Activated CD8-positive, alpha-beta memory T cell treated with anti-CD3 and anti-CD28 coated beads for 36 hours (primary cell): Measurements from ENCODE around the gene RRP36. TPM values are rescaled to one million over a fixed set of nuclear protein-coding genes. Genes with fewer than 3 reads are reported as not detected.

Experiments
- CTCF ChIA-PET: fragments of 350-600 bp; sonication (Branson Sonifier 250); formaldehyde crosslinking; loops from one replicate; lab custom pipeline; 2021; ENCODE audit warnings: antibody characterized with exemption; lab: Charles Lee
- POLR2A ChIA-PET: fragments of 350-600 bp; sonication (Branson Sonifier 250); formaldehyde crosslinking; loops from one replicate; lab custom pipeline; 2021; ENCODE audit warnings: antibody characterized with exemption; lab: Charles Lee
- total RNA-seq, 2 experiments: library from RNA; stranded (reverse); gene quantifications; one replicate each; pipeline ENCODE4 v1.2.3, GENCODE V29; 2021

RRP36 gene
- 100 to 1,000 TPM; 101 to 103 TPM for total RNA-seq

GRCh38 chr6:43021270-43022047, at the start of gene RRP36:
Gene RRP36, plus strand, starts transcription at chr6:43021623. Its CDS starts 32 bp downstream, at chr6:43021655.
- POLR2A ChIA-PET: interaction anchor here (0.7 to 2.4 kb wide), 6 partner anchors 32 to 773 kb away, joined by 3 to 10 read pairs (median 5); partner anchors contain the start of genes CNPY3, CUL7, KLC4 and MRPL2
- CTCF ChIA-PET: interaction anchor here (0.8 to 1.9 kb wide), 6 partner anchors 15 to 122 kb away, joined by 3 to 7 read pairs (median 4); no protein-coding TSS in a partner anchor

DNA sequence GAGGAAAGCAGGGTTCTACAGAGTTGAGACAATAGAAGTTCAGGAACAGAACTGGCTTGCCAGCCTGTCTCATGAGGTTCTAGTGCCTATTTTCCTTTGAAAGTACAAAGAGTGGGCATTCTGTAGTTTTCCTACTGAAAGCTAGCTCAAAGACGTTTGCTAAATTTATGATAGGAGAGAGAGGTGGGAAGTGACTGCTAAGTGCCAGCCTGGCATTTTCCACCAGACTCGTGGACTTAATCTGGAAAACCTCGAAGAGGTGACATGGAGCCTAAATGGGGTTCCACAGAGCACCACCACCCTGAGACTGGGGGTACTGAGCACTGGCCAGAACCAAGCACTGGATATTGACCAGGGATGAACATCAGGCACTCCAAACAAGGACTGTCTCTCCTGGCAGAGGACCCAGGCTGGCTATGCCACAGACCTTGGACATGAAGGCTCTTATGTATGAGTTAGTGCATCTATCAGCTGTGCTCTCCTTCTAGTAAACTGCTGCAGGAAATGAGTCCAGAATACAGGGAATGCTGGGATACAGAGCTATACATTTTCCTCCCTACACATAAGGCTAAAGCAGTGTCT, 49.6 kb upstream of the RRP36 start:
- CTCF ChIA-PET: interaction anchor here (0.7 to 1.2 kb wide), 2 partner anchors 38 to 172 kb away, joined by 3 to 4 read pairs; no protein-coding TSS in a partner anchor
- POLR2A ChIA-PET: interaction anchor here (1.1 kb wide), 1 partner anchor 10 kb away, joined by 3 read pairs; no protein-coding TSS in a partner anchor

- POLR2A ChIA-PET: interaction anchor here (0.5 to 1.0 kb wide), 2 partner anchors 10 to 101 kb away, joined by 4 to 6 read pairs; partner anchors contain the start of gene PPP2R5D
- CTCF ChIA-PET: interaction anchor here (0.7 to 1.5 kb wide), 2 partner anchors 53 to 170 kb away, joined by 3 to 4 read pairs; no protein-coding TSS in a partner anchor
Observed at GRCh38 chr6:42973926-42974325, 47.5 kb upstream of the RRP36 start.

- CTCF ChIA-PET: no interaction called here
- POLR2A ChIA-PET: interaction anchor here (0.5 to 1.2 kb wide), 4 partner anchors 9 to 248 kb away, joined by 3 to 5 read pairs (median 4); partner anchors contain the start of genes CNPY3 and PPP2R5D
Observed at GRCh38 chr6:42974919-42975505, 46.4 kb upstream of the RRP36 start.

GRCh38 chr6:42978487-42978838, 43.0 kb upstream of the RRP36 start:
- ChIA-PET POLR2A (interaction anchor here (1.0 to 1.9 kb wide), 5 partner anchors 36 to 192 kb away, joined by 3 to 14 read pairs (median 10); partner anchors contain the start of genes CNPY3, KLC4, KLHDC3 and MEA1), CTCF (interaction anchor here (0.5 to 1.3 kb wide), 2 partner anchors 165 to 339 kb away, joined by 3 to 4 read pairs; no protein-coding TSS in a partner anchor)

- CTCF ChIA-PET: interaction anchor here (1.3 kb wide), 1 partner anchor 165 kb away, joined by 4 read pairs; no protein-coding TSS in a partner anchor
- POLR2A ChIA-PET: interaction anchor here (0.5 to 1.9 kb wide), 8 partner anchors 9 to 192 kb away, joined by 3 to 14 read pairs (median 5); partner anchors contain the start of genes CNPY3, CUL7, KLC4 and KLHDC3
Observed at GRCh38 chr6:42978839-42979522, 42.4 kb upstream of the RRP36 start, which contains the start of gene PEX6. Gene PEX6, minus strand, starts transcription at chr6:42979181. Its CDS starts 31 bp downstream, at chr6:42979150.

DNA sequence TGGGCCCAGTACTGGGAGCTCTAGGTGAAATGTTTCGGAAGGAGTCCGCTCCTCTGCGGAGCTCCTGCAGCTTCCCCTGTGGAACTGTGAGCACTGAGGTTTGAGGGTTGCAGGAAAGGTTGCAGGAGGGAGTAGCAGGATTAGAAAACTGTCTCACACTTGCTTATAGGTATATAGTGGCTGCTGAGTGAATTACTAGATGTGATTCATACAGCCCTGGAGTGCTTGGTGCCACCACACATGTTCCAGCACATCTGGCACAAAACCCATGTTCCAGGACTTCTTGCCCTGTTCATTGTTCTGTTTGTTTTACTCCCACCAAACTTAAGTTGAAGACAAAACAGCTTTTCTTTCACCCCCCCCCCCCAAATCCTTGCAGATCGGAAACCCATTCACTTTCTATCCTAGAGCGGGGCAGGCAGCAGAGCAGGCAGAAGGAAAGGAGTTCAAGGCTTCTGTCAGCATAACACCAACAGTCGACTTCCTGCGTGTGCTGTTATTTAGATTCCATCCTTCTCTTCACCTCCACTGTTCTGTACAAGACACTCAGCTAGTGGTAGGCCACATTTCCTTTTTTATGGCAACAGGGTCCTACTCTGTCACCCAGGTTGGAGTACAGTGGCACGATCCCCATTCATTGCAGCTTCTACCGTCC, 41.8 kb upstream of the RRP36 start:
- ChIA-PET POLR2A (interaction anchor here (0.5 to 1.9 kb wide), 7 partner anchors 8 to 79 kb away, joined by 3 to 14 read pairs (median 5); partner anchors contain the start of genes CNPY3, CUL7, KLC4 and KLHDC3), CTCF (interaction anchor here (1.3 kb wide), 1 partner anchor 164 kb away, joined by 4 read pairs; no protein-coding TSS in a partner anchor)

GRCh38 chr6:42981836-42982235, 39.6 kb upstream of the RRP36 start:
- CTCF ChIA-PET: interaction anchor here (0.6 to 0.7 kb wide), 2 partner anchors 51 to 325 kb away, joined by 4 to 6 read pairs; no protein-coding TSS in a partner anchor
- POLR2A ChIA-PET: interaction anchor here (0.7 kb wide), 1 partner anchor 22 kb away, joined by 3 read pairs; no protein-coding TSS in a partner anchor

DNA sequence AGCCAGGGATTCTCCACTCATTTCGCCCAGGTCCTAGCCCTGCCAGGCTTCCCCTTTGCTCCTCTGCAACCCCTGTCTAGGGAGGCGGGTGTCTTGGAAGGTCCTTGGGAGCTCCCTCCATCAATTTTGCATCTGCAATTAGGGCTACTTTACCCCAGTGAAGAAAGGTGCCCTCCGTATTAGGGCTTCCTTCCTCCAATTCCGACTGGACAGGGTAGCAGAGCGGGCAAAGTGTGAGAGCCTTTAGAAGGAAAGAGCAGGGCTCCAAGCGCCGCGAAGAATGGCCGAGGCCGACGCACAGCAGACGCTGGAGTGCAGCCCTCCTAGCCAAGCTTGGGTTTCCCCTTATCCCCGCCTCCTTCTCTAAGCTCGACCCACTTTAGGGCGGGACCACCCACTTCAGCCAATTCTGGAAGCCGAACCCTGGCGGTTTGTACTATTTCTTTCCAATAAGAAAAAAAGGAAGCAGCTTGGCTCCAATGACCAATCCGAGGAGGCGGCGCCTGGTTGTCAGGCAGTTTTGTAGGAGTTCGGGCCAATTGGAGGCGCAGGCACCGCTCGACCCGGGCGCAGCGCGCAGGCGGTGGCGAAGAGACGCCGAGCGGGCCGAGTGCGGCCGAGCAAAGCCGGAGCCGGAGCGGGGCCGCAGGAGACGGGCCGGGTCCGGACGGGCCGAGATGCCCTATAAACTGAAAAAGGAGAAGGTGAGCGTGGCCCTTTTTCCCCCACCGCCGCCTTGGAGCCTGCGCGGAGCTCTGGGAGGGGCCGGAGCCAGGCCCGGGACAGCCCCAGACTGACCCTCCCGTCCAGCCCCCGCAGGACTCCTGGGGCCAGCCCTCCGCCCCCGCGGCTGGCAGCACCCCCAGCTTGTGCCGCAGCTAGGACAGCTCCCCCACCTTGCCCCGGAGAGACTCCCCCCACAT, 37.2 kb upstream of the RRP36 start, which contains the start of gene PPP2R5D:
Gene PPP2R5D (plus strand): TSS at position 570 of the 923 bp plus-strand sequence. CDS start 108 bp downstream, at position 678.
- POLR2A ChIA-PET: interaction anchor here (0.6 to 2.3 kb wide), 11 partner anchors 9 to 198 kb away, joined by 3 to 14 read pairs (median 4); partner anchors contain the start of genes CNPY3, CUL9, KLC4 and KLHDC3
- CTCF ChIA-PET: interaction anchor here (0.6 to 1.4 kb wide), 4 partner anchors 32 to 497 kb away, joined by 3 to 5 read pairs (median 3); no protein-coding TSS in a partner anchor

DNA sequence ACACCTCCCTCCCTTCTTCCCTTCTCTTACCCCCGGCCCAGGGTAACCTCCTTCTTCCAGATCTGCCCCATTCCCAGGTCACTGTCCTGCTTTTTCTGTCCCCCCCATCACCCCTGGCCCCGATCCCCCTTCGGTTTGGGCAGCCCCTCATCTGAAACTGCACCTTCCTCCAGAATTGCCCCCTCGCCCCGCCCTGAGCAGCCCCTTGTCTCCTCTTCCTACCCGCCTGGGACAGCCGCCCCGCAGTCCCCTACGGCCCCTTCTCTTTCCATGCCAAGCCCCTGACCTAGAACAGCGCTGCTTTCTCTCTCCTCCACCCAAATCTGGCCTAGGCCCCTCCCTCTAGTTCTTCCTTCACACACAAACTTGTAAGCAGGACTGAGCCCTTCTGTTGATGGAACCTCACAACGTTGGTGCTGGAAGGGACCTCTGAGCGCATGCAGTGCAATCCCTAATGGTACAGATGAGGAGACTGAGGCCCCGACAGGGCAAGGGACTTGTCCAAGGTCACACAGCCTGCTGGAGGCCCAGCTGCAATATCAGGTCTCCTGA, 36.4 kb upstream of the RRP36 start:
- ChIA-PET POLR2A (interaction anchor here (1.0 to 2.3 kb wide), 4 partner anchors 10 to 94 kb away, joined by 3 to 14 read pairs (median 8); partner anchors contain the start of genes CNPY3, KLHDC3 and MEA1), CTCF (interaction anchor here (1.4 kb wide), 1 partner anchor 70 kb away, joined by 3 read pairs; no protein-coding TSS in a partner anchor)

- ChIA-PET POLR2A (interaction anchor here (1.1 kb wide), 1 partner anchor 8 kb away, joined by 3 read pairs; the partner anchor contains the start of gene PEX6), CTCF (interaction anchor here (1.5 kb wide), 1 partner anchor 242 kb away, joined by 5 read pairs; the partner anchor contains the start of gene DNPH1)
Observed at GRCh38 chr6:42987533-42988451, 33.6 kb upstream of the RRP36 start.

GRCh38 chr6:42988486-42989020, 32.9 kb upstream of the RRP36 start:
- ChIA-PET CTCF (interaction anchor here (1.5 kb wide), 1 partner anchor 241 kb away, joined by 5 read pairs; the partner anchor contains the start of gene DNPH1), POLR2A (no interaction called here)

- ChIA-PET POLR2A (interaction anchor here (1.3 kb wide), 1 partner anchor 17 kb away, joined by 4 read pairs; no protein-coding TSS in a partner anchor), CTCF (no interaction called here)
Observed at GRCh38 chr6:42989923-42990322, 31.5 kb upstream of the RRP36 start.

- POLR2A ChIA-PET: interaction anchor here (0.6 kb wide), 1 partner anchor 171 kb away, joined by 8 read pairs; no protein-coding TSS in a partner anchor
- CTCF ChIA-PET: no interaction called here
Observed at GRCh38 chr6:42993445-42993844, 28.0 kb upstream of the RRP36 start.
